Measurements from ENCODE around the gene NUP214. TPM values are rescaled to one million over a fixed set of nuclear protein-coding genes. Genes with fewer than 3 reads are reported as not detected.

Gene NUP214
- total RNA-seq: 10 to 100 TPM; 29.5 to 31.6 TPM

DNA sequence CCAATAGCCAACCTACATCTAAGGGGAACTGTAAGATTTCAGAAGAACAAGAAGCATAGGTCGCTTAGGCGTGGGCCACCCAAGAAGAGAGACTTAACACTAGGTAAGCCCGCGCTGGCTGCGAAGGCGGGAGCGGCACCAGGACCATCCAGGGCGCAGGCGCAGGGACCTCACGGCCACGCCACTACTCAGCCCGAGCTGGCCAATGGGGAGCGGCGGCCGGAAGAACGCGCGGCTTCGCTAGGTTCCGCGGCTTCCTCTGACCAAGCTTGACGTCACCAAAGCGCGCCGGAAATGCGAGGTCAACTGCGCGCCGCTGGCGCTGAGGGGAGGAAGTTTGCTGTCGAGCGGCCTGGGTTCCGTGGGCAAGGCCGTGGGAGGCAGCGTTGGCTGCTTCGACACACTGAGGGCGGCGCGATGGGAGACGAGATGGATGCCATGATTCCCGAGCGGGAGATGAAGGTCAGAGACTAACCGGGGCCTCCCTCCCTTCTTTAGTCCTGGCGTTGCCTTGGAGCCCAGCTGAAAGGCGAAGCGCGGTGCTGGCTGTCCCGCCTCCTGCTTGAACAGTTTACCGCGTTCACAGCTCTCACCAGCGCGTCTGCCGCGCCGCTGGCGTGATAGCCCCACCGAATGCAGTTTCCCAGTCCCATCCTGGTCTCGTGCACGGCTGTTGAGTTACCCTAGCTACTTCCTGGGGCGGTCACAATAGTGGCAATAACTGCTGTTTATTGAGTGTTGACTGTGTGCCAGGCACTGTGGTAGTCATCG is at the start of gene NUP214:
NUP214 (plus strand) TSS at position 299 of the 771 bp plus-strand sequence; CDS start at position 418, 119 bp downstream.
- DNase-seq (ENCODE audit: low spot score): peak; percentile 98
- Histone ChIP-seq H3K36me3 (peaks cover 41% of the 10 kb centered on the region), H3K27ac (peak within 1 kb of the TSS; percentile 72 to 78), H3K4me1 (peaks cover 0 to 19% of the 10 kb centered on the region in 2 donors), H3K4me3 (peak within 1 kb of the TSS; percentile 81 to 84), H3K9me3 (no peaks in the 10 kb centered on the region), H3K27me3 (no peaks in the 10 kb centered on the region)
- TF ChIP-seq, protein P1, sequence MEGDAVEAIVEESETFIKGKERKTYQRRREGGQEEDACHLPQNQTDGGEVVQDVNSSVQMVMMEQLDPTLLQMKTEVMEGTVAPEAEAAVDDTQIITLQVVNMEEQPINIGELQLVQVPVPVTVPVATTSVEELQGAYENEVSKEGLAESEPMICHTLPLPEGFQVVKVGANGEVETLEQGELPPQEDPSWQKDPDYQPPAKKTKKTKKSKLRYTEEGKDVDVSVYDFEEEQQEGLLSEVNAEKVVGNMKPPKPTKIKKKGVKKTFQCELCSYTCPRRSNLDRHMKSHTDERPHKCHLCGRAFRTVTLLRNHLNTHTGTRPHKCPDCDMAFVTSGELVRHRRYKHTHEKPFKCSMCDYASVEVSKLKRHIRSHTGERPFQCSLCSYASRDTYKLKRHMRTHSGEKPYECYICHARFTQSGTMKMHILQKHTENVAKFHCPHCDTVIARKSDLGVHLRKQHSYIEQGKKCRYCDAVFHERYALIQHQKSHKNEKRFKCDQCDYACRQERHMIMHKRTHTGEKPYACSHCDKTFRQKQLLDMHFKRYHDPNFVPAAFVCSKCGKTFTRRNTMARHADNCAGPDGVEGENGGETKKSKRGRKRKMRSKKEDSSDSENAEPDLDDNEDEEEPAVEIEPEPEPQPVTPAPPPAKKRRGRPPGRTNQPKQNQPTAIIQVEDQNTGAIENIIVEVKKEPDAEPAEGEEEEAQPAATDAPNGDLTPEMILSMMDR (IDR thresholded peaks at IDR 0.05): peak in 1 of 2 donors; percentile 15

DNA sequence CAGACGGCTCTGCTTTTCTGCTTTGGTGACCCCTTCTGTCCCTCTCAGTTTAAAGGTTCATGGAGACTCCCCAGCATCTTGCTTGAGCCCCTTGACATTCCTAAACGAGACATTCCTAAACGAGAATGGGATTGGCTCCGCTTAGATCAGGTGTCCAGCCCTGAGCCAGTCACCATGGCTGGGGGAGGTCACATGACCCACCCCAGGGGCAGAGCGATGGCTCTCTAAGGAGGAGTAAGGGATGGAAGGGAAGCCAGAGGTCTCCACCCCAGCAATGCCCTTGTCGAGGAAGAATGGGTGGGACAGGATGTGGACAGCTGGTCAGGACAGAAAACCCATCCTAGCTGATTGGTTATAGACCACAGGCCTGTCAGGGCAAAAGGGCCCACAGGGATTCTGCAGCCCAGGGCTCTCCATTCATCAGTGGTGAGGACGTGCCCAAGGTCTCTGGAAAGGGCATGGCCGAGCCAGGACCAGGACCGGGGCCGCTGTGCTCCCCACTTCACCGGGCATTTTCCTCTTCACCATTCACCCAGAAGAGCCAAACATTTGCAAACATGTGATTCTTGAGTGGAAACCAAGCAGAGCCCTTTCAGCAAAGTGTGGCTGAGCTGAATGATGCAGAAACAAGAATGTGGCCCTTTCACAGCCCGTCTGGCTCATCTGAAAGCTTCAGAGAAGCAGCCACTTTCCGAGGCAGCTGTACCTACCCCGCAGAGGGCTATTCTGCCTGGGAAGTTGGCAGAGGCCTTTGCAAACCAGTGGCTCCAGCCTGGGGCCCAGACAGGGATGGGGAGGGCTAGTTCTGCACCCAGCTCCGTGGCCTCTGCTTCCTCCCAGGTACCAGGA is 48.8 kb upstream of the NUP214 start:
- TF ChIP-seq, protein P1 (IDR thresholded peaks at IDR 0.05): no peak
- Histone ChIP-seq H3K4me1 (no peaks in the 10 kb centered on the region), H3K36me3 (no peaks in the 10 kb centered on the region), H3K27ac (no peak overlapping the region), H3K9me3 (no peaks in the 10 kb centered on the region), H3K4me3 (no peak overlapping the region), H3K27me3 (no peaks in the 10 kb centered on the region)
- DNase-seq (ENCODE audit: low spot score): no peak

DNA sequence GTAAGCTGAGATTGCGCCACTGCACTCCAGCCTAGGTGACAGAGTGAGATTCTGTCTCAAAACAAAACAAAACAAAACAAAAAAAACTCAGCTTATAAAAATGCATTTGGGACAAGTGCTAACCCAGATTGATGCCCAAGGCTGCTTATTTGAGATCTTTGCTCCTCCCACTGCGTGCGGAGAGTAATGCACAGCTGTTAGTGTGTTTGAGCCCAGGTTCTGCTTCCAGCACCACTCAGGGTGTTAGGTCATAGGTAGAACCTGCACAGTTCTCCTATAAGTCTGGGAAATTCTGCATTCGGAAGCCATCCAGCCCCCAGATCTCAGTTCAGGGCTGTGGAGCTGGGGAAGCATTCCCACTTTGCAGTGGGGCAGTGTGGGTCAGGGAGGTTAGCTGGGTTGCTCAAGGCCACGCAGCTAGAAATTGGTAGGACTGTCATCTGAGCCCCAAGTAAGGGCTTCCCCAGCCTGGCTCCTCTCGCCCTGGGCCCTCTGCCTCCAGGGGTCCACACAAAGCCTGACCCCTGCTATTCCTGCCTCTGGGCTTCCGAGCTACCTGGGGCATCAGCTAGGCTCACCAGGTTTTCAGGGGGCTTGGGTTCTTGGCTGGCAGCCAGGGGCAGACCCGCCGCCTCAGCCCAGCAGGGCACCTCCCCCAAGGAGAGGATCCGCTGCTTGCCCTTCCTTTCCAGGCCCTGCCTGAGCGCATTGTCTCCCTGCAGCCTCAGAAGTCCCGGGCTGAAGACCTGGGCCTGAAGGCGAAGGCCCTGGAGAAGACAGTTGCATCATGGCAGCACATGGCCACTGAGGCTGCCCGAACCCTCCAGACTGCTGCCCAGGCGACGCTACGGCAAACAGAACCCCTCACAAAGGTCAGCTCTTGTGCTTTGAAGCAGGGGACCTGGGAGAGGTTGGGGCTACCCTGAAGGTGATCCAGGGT is 46.7 kb upstream of the NUP214 start:
- H3K27ac ChIP-seq: no peak overlapping the region
- no peak overlapping the region for H3K4me3 ChIP-seq
- no peaks in the 10 kb centered on the region for H3K36me3 ChIP-seq
- TF ChIP-seq, protein P1 (IDR thresholded peaks at IDR 0.05): no peak
- no peaks in the 10 kb centered on the region for H3K27me3 ChIP-seq
- H3K9me3 ChIP-seq: no peaks in the 10 kb centered on the region
- DNase-seq (ENCODE audit: low spot score): no peak
- H3K4me1 ChIP-seq: no peaks in the 10 kb centered on the region

DNA sequence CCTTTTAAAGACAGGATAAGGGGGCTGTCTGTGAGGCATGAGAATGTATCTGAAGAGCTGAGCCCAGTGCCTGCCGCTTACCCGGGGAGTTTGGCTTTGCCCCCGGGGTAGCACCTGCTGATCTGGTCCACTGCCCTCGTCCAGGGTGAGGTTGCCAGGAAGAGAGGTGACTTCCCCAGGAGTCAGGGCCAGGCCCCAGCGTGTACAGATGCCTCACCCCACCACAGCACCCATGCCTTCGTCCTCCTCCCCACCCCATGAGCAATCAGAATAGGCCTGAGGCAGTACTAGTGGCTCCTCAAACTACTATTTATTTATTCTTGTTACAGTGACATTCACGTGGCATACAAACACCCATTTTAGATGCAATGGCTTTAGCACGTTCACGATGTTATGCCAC is 44.8 kb upstream of the NUP214 start:
- DNase-seq (ENCODE audit: low spot score): no peak
- Histone ChIP-seq H3K4me1 (no peaks in the 10 kb centered on the region), H3K27ac (no peak overlapping the region), H3K9me3 (no peaks in the 10 kb centered on the region), H3K27me3 (no peaks in the 10 kb centered on the region), H3K4me3 (no peak overlapping the region), H3K36me3 (no peaks in the 10 kb centered on the region)
- TF ChIP-seq, protein P1 (IDR thresholded peaks at IDR 0.05): no peak

DNA sequence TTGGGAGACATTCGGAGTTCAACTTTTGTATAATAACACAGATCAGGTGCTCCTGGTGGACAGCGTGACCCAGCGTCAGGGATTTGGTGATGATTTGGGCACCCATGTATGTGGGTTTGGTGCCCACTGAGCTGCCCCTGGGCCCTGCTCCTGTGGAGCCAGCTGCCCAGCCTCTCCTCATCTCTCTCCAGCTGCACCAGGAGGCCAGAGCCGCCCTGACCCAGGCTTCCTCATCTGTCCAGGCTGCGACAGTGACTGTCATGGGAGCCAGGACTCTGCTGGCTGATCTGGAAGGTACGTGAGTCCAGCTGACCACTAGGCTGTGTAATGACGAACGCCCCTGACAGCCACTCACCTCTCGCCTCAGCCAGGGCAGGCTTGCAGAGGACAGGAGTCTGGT is 43.5 kb upstream of the NUP214 start:
- TF ChIP-seq, protein P1 (IDR thresholded peaks at IDR 0.05): no peak
- no peaks in the 10 kb centered on the region for H3K9me3 ChIP-seq
- no peak overlapping the region for H3K4me3 ChIP-seq
- DNase-seq (ENCODE audit: low spot score): no peak
- H3K27me3 ChIP-seq: no peaks in the 10 kb centered on the region
- no peaks in the 10 kb centered on the region for H3K36me3 ChIP-seq
- no peaks in the 10 kb centered on the region for H3K4me1 ChIP-seq
- no peak overlapping the region for H3K27ac ChIP-seq
